Stimulated activated CD8-positive, alpha-beta memory T cell treated with anti-CD3 and anti-CD28 coated beads, Interleukin-12 subunit alpha, Interleukin-12 subunit beta, amount 100 ng/mL, for 24 hours (primary cell): ENCODE results near the gene HLA-DPB1.
A peak's percentile ranks its signal among the peaks of the same experiment; 100 is the strongest.
"Not testable (repeated sequence)": the region's sequence is repeated elsewhere in the genome, so short reads cannot be mapped to it uniquely, and the experiment has no call there.

ENCODE experiments used
- DNase-seq: peaks from one replicate; pipeline ENCODE4 v3.0.0-alpha.2; 2020; ENCODE audit errors: extremely low read depth

Gene HLA-DPB1

GRCh38 chr6:33071569-33071968, 4.2 kb upstream of the HLA-DPB1 start:
- no peak for DNase-seq

GRCh38 chr6:33072508-33073100, 3.2 kb upstream of the HLA-DPB1 start:
- DNase-seq: no peak

GRCh38 chr6:33073431-33073871, 2.3 kb upstream of the HLA-DPB1 start, which contains the start of gene HLA-DPA1:
HLA-DPA1 (minus strand) TSS chr6:33073649.
- no peak for DNase-seq

GRCh38 chr6:33075208-33075567, 602 bp upstream of the HLA-DPB1 start:
- no peak for DNase-seq

- DNase-seq: no peak
These were observed 680 bp downstream of the HLA-DPB1 start for GRCh38 chr6:33076406-33076934.

- no peak for DNase-seq
These were observed 2.1 kb downstream of the HLA-DPB1 start for GRCh38 chr6:33077908-33078307.

- DNase-seq: no peak
These were observed 2.7 kb downstream of the HLA-DPB1 start for GRCh38 chr6:33078442-33078841.

GRCh38 chr6:33078919-33079521, 3.2 kb downstream of the HLA-DPB1 start:
- no peak for DNase-seq

- DNase-seq: no peak
These were observed 3.8 kb downstream of the HLA-DPB1 start for GRCh38 chr6:33079580-33079979.

- DNase-seq: no peak
These were observed 4.6 kb downstream of the HLA-DPB1 start for GRCh38 chr6:33080127-33081089.

- DNase-seq: no peak
These were observed 5.5 kb downstream of the HLA-DPB1 start for GRCh38 chr6:33081098-33081824.

GRCh38 chr6:33082702-33083101, 6.9 kb downstream of the HLA-DPB1 start:
- DNase-seq: no peak

GRCh38 chr6:33085627-33086026, 9.8 kb downstream of the HLA-DPB1 start:
- no peak for DNase-seq

- no peak for DNase-seq
These were observed 12.6 kb downstream of the HLA-DPB1 start for GRCh38 chr6:33088258-33088930.

GRCh38 chr6:33088931-33089620, 13.3 kb downstream of the HLA-DPB1 start:
- no peak for DNase-seq

- DNase-seq: peak; percentile 15
These were observed 16.2 kb downstream of the HLA-DPB1 start for GRCh38 chr6:33091957-33092356.

- no peak for DNase-seq
These were observed 16.6 kb downstream of the HLA-DPB1 start for GRCh38 chr6:33092385-33092784.

- DNase-seq: no peak
These were observed 18.1 kb downstream of the HLA-DPB1 start for GRCh38 chr6:33093855-33094254.

GRCh38 chr6:33095681-33096080, 19.9 kb downstream of the HLA-DPB1 start:
- DNase-seq: no peak

- DNase-seq: not testable (repeated sequence)
These were observed 25.4 kb downstream of the HLA-DPB1 start for GRCh38 chr6:33101121-33101737.
